Epithelial cell of esophagus (primary cell): ENCODE measurements around the gene NUCB1.
A peak's percentile ranks its signal among the peaks of the same experiment; 100 is the strongest.
"Not testable (repeated sequence)": the region's sequence is repeated elsewhere in the genome, so short reads cannot be mapped to it uniquely, and the experiment has no call there.

Source experiments
- DNase-seq: peaks from one replicate; pipeline ENCODE4 v3.0.0; 2010; ENCODE audit warnings: low read depth
- H3K4me3 ChIP-seq: 2 replicates; pipeline ENCODE4 v1.5.1; 2011; ENCODE audit warnings: mild to moderate bottlenecking, low read length, control low read depth
- CTCF ChIP-seq: IDR thresholded peaks from 2 replicates; pipeline ENCODE4 v1.5.1; 2011; ENCODE audit warnings: low read depth, mild to moderate bottlenecking, low read length, control low read depth, inconsistent platforms; ENCODE audit not compliant: insufficient read depth; ENCODE audit errors: missing control alignments

NUCB1 gene

GRCh38 chr19:48921721-48922500 lies 21.8 kb downstream of the NUCB1 start:
- no peak for DNase-seq
- no peak for TF ChIP-seq CTCF
- H3K4me3 ChIP-seq = no peak overlapping the region

GRCh38 chr19:48922548-48923490 lies 22.7 kb downstream of the NUCB1 start:
- no peak for DNase-seq
- H3K4me3 ChIP-seq = no peak overlapping the region
- TF ChIP-seq CTCF = no peak

- H3K4me3 ChIP-seq = no peak overlapping the region
- peak; percentile 95 for DNase-seq
- no peak for TF ChIP-seq CTCF
These were observed 25.2 kb downstream of the NUCB1 start for GRCh38 chr19:48925240-48925843.

- not testable (repeated sequence) for H3K4me3 ChIP-seq, DNase-seq
These were observed 25.8 kb downstream of the NUCB1 start for GRCh38 chr19:48925890-48926289.

- TF ChIP-seq CTCF = no peak
- no peak overlapping the region for H3K4me3 ChIP-seq
- peak; percentile 99 for DNase-seq
These were observed 26.8 kb downstream of the NUCB1 start for GRCh38 chr19:48926909-48927308.

GRCh38 chr19:48927692-48928091 lies 27.6 kb downstream of the NUCB1 start:
- not testable (repeated sequence) for H3K4me3 ChIP-seq, DNase-seq

GRCh38 chr19:48928164-48929025 lies 28.3 kb downstream of the NUCB1 start:
- no peak for TF ChIP-seq CTCF
- peak; percentile 60 for DNase-seq
- no peak overlapping the region for H3K4me3 ChIP-seq
